ENCODE data around the gene RIN1.

DNA sequence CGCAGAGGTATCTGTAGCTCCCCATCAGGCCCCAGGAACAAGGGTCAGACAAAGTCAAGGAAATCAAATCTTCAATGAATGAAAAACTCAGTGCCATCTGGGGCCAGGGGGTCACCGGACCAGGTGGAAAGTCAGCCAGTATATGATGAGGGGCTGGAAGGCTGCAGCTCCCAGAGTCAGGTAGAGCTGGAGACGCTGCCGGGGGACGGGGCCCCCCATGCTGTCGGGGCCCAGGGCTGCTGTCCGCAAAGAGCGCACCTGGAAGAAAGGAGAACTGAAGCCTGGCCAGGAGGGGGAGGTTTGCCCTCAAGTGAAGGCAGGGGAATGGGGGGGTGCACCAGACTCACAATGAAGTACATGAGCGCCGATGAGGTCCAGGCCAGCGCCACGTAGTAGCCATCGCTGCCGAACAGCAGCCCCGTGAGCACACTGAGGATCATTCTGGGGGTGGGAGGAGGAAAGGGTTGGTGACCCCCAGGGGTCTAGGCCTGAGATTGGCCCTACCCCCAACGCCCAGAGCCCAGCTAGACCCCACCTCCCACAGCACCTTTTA lies 51.6 kb downstream of the RIN1 start:
- TF ChIP-seq POLR2A (IDR thresholded peaks at IDR 0.05) = no peak
- no peak for TF ChIP-seq CTCF (IDR thresholded peaks at IDR 0.05)

Measured in heart left ventricle (tissue), 13 donors.